ENCODE measurements around the gene LDHAL6B. TPM values are rescaled to one million over a fixed set of nuclear protein-coding genes. Genes with fewer than 3 reads are reported as not detected.

Gene LDHAL6B
- total and polyA plus RNA-seq, 2 experiments from 2014 or later, result not detected

DNA sequence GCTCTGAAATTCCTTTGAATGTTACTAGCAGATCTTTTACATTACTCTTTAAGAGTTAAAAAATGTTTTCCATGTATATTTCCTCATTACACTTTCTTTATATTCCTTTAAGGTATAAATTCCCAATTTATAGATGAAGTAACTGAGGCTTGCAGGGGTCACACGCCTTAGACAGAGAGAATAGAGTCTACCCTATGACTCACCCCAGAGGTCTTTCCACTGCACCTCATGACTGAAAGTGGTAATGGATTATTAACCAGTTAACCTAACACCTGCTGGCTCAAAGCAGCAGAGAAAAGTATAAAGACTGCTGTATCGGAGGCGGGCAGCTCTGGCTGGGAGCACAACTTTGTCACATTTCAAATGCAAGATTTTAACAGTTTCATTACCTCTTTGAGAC, 37.7 kb downstream of the LDHAL6B start:
- TF ChIP-seq, protein P1, sequence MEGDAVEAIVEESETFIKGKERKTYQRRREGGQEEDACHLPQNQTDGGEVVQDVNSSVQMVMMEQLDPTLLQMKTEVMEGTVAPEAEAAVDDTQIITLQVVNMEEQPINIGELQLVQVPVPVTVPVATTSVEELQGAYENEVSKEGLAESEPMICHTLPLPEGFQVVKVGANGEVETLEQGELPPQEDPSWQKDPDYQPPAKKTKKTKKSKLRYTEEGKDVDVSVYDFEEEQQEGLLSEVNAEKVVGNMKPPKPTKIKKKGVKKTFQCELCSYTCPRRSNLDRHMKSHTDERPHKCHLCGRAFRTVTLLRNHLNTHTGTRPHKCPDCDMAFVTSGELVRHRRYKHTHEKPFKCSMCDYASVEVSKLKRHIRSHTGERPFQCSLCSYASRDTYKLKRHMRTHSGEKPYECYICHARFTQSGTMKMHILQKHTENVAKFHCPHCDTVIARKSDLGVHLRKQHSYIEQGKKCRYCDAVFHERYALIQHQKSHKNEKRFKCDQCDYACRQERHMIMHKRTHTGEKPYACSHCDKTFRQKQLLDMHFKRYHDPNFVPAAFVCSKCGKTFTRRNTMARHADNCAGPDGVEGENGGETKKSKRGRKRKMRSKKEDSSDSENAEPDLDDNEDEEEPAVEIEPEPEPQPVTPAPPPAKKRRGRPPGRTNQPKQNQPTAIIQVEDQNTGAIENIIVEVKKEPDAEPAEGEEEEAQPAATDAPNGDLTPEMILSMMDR (IDR thresholded peaks at IDR 0.05; ENCODE audit: low read depth, low read length), result no peak
- Histone ChIP-seq H3K36me3 (no peaks in the 10 kb centered on the region), H3K4me1 (ENCODE audit: low read depth) (no peaks in the 10 kb centered on the region), H3K27ac (no peak overlapping the region), H3K4me3 (no peak overlapping the region), H3K27me3 (no peaks in the 10 kb centered on the region), H3K9me3 (ENCODE audit: low read depth) (no peaks in the 10 kb centered on the region)
- no peak for DNase-seq (ENCODE audit: low read depth in 1 of 2, low spot score in 1 of 2)

DNA sequence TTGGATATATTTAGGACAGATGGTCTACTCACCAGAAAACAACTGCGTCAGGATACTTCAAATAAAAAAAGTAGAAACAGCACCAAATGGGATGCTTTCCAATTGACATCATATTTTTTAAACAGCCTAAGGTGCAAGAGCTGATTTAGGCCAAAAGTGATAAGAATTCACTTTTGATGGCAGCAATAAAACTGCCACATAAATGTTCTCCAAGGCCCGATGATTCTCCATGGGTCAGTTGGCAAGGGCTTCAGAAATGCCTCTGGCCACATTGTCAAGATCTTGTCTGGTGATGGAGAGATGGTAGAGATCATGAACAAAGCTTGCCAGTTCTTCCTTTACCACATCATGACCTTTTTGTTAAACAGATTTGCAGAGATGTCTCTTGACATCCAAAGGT, 38.9 kb downstream of the LDHAL6B start:
- Histone ChIP-seq H3K4me1 (ENCODE audit: low read depth) (no peaks in the 10 kb centered on the region), H3K27ac (no peak overlapping the region), H3K27me3 (no peaks in the 10 kb centered on the region), H3K4me3 (no peak overlapping the region), H3K9me3 (ENCODE audit: low read depth) (no peaks in the 10 kb centered on the region), H3K36me3 (no peaks in the 10 kb centered on the region)
- TF ChIP-seq, protein P1 (IDR thresholded peaks at IDR 0.05; ENCODE audit: low read depth, low read length), result no peak
- DNase-seq (ENCODE audit: low read depth in 1 of 2, low spot score in 1 of 2), result no peak

DNA sequence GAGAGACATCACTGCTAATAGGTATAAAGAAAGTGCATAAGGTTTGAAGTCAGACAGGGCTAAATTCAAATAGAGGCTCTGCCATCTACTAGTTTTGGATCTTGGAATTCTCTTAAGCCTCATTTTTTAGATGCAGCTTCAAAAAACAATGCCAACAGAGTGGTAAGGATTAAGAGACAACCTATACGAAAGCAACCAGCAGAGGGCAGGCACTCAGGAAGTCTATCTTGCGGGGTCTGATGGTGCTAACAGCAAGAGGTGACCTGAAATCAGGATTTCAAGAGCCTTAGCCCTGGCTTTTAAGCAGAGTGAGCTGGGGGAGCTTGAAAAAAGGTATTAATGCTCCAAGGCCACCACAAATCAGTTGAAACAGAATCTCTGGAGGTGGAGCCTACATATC, 40.7 kb downstream of the LDHAL6B start:
- Histone ChIP-seq H3K36me3 (no peaks in the 10 kb centered on the region), H3K27ac (no peak overlapping the region), H3K4me3 (no peak overlapping the region), H3K9me3 (ENCODE audit: low read depth) (no peaks in the 10 kb centered on the region), H3K27me3 (no peaks in the 10 kb centered on the region), H3K4me1 (ENCODE audit: low read depth) (no peaks in the 10 kb centered on the region)
- peak; percentile 87 to 89 for DNase-seq (ENCODE audit: low read depth in 1 of 2, low spot score in 1 of 2)
- TF ChIP-seq, protein P1 (IDR thresholded peaks at IDR 0.05; ENCODE audit: low read depth, low read length), result peak; percentile 69

DNA sequence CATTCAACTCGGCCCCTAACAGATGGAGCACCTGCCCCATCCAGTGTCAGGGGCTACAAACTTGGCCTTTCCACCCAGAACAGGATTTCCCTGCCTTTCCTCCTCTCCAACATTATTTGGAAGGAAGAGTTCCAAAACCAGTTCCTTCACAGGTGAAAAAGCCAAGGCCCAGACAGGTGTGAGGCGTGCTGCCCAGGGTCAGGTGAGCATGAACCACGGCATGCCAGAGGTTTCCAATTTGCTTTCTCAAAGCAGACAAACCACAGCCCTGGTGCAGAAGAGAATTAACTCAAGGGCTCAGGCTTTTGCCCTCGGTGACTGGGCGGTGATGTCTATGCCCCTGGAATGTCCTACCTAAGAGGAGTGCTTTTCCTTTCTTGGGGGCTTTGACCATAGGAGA, 43.2 kb downstream of the LDHAL6B start:
- H3K36me3 ChIP-seq, result no peaks in the 10 kb centered on the region
- no peaks in the 10 kb centered on the region for H3K9me3 ChIP-seq (ENCODE audit: low read depth)
- no peaks in the 10 kb centered on the region for H3K27me3 ChIP-seq
- TF ChIP-seq, protein P1 (IDR thresholded peaks at IDR 0.05; ENCODE audit: low read depth, low read length), result no peak
- DNase-seq (ENCODE audit: low read depth in 1 of 2, low spot score in 1 of 2), result no peak
- no peak overlapping the region for H3K4me3 ChIP-seq
- H3K4me1 ChIP-seq (ENCODE audit: low read depth), result no peaks in the 10 kb centered on the region
- no peak overlapping the region for H3K27ac ChIP-seq

DNA sequence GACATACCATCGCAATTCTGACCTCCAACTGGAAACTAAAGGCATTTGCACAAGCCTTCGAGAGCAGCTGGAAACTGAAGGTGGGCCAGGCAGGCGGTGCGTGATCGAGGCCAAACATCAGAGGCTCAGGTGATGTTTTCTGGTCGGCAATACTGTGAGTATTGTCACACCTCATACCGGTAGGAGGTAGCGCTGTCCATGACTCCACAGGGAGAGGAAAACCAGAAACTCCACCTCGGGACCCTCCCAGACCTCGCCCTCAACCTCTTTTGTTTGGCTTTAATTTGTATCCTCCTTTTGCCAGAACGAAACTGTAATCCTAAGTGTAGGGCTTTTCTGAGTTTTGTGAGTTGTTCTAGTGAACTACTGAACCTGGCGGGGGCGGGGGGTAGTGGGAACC, 43.6 kb downstream of the LDHAL6B start:
- TF ChIP-seq, protein P1 (IDR thresholded peaks at IDR 0.05; ENCODE audit: low read depth, low read length), result no peak
- Histone ChIP-seq H3K9me3 (ENCODE audit: low read depth) (no peaks in the 10 kb centered on the region), H3K36me3 (no peaks in the 10 kb centered on the region), H3K27me3 (no peaks in the 10 kb centered on the region), H3K4me1 (ENCODE audit: low read depth) (no peaks in the 10 kb centered on the region), H3K4me3 (no peak overlapping the region), H3K27ac (no peak overlapping the region)
- no peak for DNase-seq (ENCODE audit: low read depth in 1 of 2, low spot score in 1 of 2)

Data from cardiac muscle cell (in vitro differentiated cells and primary cell).